ENCODE measurements around the gene JPH3.

JPH3 gene

DNA sequence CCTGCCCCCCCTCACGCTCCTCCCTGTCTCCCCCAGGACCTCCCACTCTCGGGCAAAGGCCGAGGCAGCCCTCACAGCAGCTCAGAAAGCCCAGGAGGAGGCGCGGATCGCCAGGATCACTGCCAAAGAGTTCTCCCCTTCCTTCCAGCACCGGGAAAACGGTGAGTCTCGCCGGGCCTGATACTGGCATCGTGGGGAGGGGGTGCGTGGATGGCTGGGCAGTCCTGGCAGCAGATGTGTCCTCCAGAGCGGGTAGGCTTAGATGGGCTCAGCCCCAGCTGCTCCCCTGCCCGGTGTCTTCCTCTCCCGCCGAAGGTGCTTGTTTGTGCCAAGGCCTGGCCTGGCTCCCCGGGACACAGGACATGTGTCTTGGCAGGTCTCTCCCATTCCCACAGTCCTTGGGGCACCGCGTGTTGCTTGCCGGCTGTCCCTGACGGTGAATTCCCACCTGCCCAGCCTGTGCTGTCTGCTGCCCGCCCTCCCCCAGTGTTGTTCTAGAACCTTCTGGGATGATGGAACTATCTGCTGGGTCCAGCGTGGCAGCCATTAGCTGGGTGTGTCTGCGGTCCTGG is 81.9 kb downstream of the JPH3 start:
- no peak for DNase-seq

DNA sequence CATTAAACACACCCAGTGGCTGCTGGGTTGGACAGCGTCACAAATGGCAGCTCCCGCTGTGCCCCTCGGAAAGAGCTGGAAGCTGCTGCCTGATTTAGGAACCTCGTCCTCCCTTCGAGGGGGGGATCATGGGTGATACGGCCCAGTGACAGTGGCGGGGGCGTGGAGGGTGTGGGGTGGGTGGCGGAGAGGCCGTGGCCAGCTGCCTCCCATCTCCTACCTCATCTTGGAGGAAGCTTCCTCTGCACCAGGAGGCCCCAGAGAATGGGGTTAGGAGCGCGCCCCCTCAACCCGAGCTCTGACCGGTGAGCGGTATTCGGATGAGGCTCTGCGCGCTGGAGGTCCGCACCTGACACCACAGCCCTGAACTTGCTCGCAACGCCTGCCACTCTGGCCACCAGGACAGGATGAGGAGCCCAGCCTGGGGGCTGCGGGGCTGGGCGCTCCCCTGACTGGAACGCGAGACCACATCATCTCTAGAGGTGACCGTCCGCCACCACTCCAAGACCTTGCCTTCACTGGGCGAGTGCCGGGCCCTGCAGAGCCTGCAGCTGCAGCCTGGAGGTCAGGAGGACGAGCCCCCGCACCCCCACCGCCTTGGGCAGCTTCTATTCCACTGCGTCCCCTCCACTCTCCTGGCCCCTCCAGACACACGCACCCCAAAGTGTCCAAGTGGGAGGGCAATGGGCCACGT is 82.5 kb downstream of the JPH3 start:
- no peak for DNase-seq

DNA sequence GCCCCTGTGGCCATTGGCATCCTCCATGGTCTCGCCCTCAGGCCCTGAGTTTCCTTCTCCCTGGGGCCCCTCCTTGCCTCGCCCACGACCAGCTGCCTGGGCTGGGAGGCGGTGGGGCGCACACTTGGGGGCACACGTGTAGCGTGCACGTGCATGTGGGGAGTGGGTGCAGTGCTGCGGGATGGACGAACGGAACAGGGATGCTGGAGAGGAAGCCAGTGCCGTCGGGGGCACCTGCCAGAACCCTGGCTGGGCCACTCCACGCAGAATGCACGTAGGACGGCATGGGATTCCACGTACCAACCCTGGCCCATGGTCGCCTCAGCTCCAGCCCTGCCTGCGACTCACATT is 83.1 kb downstream of the JPH3 start:
- no peak for DNase-seq

DNA sequence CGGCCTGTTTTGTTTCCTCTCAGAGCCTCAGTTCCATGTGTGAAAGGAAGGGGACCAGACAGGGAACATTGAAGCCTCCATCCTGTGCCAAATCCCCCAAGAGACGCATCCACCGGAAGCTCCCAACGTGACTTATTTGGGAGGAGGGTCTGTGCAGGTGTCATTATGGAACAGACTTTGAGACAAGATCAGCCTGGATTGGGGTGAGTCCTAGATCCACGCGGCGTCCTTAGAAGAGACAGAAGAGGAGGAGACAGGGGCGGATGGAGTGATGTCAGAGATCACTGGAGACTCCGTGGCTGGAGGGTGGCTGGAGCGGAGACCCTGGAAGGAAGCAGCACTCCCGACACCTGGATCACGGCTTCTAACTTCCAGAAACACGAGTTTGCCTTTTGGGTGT is 83.5 kb downstream of the JPH3 start:
- no peak for DNase-seq

DNA sequence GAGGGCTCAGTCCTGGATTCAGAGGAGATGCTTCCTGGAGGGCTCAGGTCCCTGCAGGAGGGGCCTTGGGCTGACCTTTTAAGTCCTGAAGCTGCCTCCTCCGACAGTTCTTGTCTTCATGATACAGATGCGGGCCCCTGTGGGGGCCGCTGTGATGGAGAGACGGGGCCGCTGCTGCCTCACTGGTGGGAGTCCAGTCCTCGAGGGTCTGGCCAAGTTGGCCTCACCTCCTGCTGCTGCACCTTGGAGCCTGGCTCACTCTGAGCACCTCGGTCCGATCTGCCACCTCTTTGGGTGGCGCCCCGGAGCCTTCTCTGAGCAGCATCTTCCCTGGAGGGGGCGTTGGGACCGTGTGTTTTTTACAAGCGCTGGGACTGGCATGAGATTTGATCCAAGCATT is 84.4 kb downstream of the JPH3 start:
- no peak for DNase-seq

DNA sequence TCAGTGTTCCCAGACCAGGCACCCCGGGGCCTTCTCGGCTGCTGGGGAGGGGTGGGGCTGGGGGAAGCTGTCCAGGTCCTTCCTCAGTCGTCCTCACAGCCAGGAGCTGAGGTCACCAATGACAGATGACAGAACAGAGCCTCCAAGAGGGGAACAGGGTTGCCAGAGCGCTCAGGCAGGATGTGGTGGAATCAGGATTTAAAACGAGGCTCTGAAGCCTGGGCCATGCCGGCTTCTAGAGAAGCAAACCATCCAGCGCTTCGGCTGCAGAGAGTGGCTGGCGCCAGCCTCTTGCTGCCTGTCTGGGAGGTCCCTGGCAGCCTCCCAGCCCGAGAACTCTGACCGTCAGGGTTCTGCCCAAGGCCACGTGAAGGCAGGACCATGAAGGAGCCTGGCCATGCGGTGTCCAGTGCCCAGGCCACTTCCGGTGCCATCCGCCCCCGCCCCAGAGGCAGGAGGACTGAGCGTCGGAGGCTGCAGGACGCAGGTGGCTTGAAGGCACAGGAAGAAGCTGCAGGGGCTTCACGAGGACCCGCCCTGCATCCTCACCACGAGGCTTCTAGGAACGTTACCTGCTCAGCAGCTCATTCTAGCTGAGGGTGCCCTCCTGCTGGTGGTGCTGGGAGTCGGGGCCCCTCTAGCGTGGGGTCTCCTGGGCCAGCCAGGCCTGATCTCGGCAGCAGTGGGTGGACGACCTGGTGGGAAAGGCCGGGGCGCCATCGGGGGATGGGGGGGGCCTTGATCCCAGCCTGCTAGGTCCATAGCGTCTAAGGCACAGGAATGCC is 85.0 kb downstream of the JPH3 start:
- no peak for DNase-seq

DNA sequence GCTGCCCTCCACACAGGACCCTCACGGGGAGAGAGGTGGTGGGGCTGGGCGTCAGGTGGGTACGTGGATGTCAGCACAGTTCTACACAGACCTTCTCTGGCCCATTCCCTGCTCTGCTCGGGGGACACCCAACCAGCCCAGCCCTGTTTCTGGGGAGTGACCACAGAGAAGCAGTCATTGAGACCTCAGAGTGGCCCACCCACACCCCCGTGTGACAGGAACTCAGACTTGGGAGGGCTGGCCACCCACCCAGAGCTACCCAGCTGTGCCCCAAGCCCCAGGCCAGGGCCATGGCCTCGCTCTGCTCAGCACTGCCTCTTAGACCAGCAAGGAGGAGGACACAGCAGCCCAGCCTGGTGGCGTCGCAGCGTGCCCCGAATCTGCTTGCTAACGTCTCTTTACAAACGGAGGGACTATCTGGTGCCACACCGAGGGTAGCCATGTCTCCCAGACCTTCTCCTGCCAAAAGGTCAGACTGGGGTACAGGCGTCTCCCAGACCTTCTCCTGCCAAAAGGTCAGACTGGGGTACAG is 85.8 kb downstream of the JPH3 start:
- no peak for DNase-seq

DNA sequence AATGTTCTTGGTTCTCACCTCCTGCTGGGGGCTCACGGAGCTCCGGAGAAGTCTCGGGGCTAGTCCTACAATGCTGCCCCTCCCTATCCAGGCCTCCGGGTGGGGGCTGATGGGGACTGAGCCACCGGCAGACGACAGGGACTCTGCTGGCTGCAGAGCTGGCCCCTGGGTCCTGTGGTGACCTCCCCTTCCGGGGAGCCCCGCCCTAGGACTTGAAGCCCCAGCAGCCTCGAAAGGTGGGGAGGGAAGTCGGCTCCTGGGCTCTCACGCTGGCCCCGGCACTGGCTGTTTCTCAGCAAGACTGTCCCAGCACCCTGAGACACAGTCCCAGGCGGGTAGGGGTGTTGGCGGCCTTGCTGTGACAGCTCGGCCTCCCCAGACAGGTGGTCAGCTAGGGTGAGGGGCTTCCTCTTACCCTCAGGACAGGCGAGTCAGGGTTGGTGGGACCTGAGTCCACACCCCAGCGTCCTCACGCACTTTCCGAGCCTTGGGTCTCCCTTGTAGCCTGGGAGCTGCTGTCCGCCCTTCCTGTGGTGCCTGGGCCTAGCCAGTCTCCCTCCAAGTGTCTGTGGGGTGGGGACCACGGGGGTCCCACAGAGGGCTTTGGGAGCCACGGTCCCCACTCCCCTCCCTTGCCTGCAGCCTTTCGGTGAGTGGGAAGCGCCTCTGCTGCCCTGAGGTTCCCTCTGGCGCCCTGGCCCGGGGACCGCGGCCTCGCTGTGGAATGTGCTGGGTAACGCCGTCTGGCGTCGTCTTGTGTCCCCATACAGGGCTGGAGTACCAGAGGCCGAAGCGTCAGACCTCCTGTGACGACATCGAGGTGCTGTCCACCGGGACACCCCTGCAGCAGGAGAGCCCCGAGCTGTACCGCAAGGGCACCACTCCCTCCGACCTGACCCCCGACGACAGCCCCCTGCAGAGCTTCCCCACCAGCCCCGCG is 86.8 kb downstream of the JPH3 start:
- DNase-seq: no peak

DNA sequence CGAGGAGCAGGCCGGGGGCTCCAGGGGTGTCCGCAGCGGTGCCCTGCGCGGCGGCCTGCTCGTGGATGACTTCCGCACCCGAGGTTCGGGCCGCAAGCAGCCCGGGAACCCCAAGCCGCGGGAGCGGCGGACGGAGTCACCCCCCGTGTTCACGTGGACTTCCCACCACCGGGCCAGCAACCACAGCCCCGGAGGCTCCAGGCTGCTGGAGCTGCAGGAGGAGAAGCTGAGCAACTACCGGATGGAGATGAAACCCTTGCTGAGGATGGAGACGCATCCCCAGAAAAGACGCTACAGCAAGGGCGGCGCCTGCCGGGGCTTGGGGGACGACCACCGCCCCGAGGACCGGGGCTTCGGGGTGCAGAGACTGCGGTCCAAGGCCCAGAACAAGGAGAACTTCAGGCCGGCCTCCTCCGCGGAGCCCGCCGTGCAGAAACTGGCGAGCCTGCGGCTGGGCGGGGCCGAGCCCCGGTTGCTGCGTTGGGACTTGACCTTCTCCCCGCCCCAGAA is 87.7 kb downstream of the JPH3 start:
- no peak for DNase-seq

DNA sequence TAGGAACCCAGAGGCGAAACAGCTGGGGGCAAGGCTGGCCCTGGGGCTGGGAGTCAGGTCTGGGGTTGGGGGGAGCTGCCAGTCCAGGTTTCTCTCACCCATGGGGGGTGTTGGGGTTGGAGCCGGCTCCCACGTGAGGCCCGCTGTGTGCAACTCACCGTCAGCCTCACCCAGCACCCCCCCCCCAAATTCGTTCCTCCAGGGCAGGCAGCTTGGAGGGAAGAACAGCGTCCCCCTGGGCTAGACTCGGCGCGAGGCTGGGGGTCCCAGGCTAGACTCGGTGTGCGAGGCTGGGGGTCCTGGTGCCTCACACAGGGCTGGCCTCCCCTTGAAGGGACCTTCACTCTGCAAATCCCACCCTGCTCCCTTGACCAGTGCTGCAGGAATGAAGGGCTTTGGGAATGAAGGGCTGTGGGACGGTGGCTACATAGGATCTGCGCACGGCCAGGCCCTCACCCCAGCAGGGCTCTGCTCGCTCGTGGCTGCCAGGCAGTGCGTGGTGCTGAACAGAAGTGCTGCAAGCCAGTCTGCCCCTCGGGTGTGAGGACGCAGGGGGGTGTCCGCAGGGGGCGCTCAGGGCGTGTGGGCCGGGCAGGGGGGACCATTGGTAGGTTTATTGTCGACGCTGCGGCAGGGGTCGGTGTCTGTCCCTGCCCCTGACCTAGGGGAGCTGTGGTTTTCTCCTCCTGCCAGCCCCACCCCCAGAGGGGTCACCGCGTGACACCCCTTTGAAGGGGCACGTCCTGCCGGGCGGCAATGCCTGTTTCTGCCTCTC is 88.8 kb downstream of the JPH3 start:
- no peak for DNase-seq

DNA sequence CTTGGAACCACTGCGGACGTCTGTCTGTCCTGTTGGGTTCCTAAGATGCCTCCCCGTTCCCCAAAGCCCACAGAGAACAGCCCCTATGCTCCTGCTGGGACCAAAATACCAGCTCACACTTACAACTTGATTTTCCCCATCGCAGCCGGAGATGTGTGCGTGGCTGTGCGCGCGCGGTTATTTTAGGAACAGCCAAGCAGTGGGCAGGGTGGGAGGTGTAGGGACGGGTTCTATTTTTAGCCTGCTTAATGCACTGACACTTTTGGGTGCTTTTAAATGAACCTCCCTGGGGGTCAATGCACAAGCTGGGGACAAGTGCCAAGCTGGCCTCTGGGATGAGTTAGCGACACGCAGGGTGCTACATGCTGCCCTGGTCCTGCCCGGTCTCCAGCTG is 89.4 kb downstream of the JPH3 start:
- no peak for DNase-seq

DNA sequence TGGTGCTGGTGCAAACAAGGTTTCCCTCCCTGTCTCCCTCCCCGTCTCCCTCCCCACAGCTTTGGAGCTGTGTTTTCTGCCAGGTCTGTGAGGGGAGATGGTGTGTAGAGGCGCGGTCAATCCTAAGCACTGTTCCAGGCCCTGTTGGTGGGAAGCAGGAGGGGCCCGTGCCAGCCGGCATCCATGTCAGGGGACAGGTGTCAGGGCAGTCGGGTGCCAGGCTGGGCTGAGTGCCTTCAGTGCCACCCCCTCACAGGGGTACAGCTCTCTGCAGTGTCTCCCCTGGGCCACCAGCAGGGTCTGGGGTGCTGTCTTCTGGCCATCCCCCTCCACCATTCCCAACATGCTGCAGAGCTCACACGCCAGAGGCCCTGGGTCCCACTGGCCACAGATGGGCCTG is 89.9 kb downstream of the JPH3 start:
- no peak for DNase-seq

DNA sequence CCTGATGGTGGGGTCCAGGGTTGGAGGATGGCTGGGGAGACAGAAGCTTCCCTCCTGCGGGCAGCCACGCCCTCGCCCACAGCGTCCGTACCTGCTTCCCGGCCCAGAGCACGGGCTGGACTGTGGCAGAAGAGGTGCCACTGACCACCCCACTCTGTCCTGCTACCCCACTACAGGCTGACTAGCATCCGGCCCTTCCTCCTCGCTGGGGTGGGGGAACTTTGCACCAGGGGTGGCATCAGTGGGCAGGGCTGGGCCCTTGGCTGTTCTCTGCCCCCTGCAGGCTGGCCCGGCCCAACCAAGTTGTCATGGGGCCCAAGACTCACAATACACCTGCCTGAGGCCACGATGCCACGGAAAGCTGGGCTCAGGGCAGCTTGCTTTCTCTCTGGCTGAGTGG is 90.4 kb downstream of the JPH3 start:
- no peak for DNase-seq

DNA sequence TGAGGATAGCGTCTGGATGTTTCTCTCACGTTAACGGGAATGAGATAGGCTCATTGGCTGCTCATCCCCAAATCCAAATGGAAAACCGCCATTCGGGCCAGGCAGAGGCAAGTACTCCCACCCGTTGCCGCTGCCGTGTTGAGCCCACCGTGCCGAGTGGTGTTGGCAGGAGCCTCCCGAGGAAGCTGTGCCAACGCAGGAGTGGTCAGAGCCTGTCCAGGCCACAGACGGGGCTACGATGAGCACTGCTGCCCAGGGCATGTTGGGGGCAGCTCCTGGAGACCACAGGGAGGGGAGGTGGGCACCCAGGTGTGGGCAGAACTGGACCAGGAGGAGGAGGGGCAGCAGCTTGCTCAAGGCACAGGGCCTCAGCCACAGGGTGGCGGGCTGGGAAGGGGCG is 91.5 kb downstream of the JPH3 start:
- DNase-seq: no peak

DNA sequence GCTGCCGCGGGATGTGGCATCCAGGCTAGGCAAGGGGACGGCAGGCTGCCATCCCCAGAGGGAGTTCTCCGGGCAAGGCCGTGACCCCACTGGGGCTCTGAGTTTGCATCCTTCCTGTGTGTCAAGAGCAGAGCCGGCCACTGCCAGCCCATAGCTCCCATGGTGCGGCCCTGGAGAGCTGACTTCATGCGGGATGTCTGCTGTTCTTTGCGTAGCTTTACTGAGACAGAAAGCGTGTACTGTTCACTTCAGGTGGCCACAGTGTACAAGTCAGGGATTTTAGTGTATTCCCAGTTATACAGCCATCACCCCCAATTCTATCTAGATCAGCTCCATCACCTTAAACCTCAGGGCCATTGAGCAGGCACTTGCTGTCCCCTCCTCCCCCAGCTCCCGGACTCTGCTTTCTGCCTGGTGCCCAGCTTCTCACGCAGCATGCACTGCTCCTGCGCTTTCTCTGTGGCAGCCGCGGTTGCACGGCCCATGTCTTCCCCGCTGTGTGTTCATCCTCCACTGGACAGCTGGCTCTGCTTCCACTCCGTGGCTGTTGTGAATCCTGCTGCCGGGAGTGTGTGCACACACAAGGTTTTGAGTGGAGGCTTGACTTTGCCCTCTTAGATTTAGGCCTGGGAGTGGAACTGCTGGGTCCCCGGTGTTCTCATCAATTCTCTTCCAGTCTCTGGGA is 92.3 kb downstream of the JPH3 start:
- no peak for DNase-seq

DNA sequence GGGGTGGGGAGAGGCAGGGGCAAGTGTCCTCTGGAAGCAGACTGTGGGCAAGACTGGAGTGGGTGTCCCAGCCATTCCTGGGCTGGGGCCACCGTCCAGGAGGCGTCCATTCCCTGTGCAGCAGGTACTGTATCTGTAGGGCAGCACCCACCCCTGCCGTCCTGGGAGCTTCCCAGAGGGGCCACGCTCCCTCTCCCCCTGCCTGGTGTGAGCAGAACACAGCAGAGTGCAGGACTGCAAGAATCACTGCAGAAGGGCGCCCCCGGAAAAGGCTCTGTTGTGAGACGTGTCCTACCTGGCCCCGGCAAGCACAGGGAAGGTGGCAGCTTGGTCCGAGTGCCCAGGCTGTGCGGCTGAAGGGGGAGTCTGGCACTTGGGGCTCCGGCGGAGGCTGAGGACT is 93.2 kb downstream of the JPH3 start:
- no peak for DNase-seq

DNA sequence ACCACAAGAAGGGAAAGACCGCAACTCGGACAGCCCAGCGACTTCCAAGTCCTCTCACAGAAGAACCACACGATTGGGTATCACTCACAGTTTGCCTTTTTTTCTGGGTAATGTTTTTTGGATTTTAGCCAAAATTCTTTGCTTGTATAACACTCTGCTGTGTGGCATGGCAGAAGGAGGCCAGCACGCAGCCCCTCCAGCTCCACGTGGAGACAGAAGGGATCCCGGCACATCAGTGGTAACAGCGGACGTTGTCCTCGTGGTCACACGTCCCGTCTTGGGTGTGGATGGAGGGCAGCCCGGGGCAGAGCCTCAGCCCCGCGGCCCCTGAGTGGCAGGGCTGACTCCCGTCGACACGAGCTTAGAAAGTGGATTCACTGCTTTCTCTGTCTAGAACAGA is 94.4 kb downstream of the JPH3 start:
- no peak for DNase-seq

DNA sequence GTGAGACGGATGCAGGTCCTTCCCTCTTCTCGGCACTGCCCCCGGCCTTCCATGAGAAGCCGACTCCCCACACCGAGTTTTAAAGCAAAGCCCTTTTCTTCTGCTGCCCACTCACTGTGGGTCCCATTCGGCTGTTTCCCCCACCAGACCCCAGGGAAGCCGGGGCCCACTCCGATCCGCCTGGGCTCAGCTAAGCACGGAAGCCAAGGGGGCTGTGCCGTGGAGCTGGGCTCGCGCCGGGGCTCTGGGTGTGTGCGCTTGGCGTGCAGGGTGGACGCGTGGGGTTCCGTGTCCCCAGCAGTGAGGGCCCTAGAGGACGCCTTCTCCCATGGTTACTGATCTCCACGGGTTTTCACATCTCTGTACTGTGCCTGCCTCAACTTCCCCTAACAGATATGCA is 94.9 kb downstream of the JPH3 start:
- DNase-seq: no peak

DNA sequence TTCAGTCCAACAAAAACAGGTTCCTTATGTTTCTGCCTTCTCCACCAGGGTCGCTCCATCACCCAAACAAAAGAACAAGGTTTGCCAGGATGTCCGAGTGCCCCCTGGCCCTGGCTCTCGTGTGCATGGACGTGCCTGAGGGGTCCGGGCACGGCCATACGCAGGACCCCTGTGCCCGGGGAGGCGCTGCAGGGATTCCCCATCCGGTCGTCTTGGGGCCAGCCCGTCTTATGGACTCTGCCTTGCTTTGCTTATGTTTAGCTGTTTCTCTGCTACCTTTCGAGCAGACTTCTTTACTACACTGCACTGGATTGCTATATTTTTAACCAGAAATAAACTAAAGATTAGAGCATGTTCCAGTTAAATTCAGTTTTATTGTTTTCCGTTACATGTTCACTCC is 95.5 kb downstream of the JPH3 start:
- no peak for DNase-seq

DNA sequence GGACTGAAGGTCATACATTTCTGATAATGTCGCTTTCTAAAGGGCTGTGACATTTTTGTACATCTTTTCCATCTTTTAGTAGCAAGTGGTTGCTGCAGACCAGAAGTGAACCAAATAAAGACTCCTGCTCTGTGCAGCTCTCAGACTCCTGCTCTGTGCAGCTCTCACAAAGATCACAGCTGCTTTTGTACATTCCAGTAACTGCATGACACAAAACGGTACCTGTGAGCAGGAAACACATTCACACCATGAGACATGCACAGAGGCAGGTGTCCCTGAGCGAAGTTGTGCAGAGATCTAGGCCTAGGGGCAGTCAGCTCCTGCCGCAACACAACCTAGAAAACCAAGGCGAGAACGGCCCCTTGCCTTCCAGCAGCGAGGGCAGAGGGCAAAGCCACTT is 95.9 kb downstream of the JPH3 start:
- no peak for DNase-seq

DNA sequence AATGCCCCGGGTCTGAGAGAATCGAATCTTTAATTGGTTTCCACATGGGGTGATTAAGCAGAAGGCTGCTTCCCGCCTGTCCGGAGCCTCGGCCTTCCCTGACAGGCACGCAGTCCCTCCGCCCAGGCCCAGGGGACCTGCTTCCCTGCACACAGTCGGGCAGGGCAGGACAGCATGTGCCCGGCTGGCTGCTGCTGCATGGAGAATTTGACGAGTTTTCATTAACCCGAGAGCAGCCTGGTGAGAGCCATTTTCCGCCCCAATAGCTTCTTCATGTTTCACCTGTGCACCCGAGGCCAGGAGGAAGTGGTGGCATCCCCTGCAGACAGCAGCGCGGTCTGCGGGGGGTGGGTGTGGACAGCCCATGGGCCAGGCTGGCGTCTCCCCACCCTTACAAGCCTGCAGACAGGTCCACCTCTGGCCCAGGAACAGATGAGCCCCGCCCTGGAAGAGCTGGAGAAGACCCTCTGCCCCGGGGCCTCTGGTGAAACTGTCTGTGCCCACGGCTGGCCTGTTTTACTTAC is 96.4 kb downstream of the JPH3 start:
- DNase-seq: no peak

Measured in NCI-H446 (cell line).